HG03108 (cell line): ENCODE measurements around the gene PCMT1.
A peak's percentile ranks its signal among the peaks of the same experiment; 100 is the strongest.
"Not testable (repeated sequence)": the region's sequence is repeated elsewhere in the genome, so short reads cannot be mapped to it uniquely, and the experiment has no call there.

ENCODE experiments used
- ATAC-seq: cut with Tn5 transposase; IDR thresholded peaks from one replicate; pipeline ENCODE4 v1.9.1; 2021; ENCODE audit warnings: moderate library complexity; ENCODE audit not compliant: unreplicated experiment

The PCMT1 gene

DNA sequence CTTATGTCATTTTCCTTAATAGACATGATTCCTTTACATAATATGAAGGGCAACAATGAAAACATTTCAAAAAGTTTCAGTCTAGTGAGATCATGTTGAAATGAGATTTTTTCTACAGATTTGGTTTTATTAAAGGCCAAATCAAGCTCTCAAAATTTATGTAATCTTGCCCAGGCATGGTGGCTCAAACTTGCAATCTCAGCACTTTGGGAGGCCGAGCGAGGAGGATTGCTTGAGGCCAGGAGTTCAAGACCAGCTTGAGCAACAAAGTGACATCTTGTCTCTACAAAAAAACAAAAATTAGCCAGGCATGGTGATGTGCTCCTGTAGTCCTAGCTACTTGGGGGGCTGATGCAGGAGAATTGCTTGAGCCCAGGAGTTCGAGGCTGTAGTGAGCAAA is 63.8 kb downstream of the PCMT1 start:
- ATAC-seq, result no peak

DNA sequence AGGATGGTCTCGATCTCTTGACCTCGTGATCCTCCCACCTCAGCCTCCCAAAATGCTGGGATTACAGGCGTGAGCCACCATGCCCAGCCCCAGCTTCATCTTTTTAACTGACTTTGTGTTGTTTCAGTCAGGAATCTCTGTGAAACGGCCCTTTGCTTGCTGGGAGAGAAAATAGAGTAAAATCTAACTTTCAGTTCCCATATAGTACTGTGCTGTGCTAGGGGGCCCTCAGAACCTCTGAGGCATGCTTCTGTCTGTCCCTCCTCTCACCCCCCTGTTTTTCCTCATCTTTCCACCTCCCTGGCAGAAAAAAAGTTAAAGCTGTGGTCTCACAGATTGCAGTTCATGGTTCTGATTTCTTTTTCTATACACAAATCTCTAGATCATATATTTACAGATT is 66.2 kb downstream of the PCMT1 start:
- ATAC-seq, result no peak

- no peak for ATAC-seq
Observed at GRCh38 chr6:149820506-149820905, 71.0 kb downstream of the PCMT1 start.

- ATAC-seq, result no peak
Observed at GRCh38 chr6:149821492-149821891, 72.0 kb downstream of the PCMT1 start.

- ATAC-seq, result no peak
Observed at GRCh38 chr6:149823013-149823412, 73.5 kb downstream of the PCMT1 start.

GRCh38 chr6:149825292-149825691 is 75.8 kb downstream of the PCMT1 start:
- ATAC-seq, result no peak

DNA sequence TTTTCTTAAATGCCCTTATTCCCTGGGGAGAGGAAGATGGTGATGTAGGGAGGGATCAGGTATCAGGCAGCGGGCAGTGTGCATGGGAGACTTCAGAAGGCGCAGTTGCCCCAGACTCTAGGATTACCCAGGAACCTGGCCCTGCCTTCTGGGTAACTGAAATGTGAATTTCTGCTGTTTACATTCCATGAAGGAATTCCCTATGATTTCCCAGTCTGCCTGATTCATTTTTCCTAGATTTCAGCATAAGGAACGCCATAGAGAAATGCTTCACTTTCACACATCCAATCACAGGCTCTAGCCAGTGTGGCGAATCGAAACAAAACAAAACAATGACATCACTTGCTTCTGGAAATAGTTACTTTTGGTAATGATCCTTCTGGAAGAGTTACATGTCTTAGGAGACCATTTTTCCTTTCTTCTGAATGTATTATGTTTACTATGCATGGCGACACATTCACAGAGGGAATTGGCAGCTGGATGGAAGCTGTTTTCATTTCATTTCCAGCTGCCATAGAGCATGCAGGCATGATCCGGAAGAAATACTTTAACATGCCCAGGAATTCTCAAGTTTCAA is 81.3 kb downstream of the PCMT1 start:
- ATAC-seq, result no peak

DNA sequence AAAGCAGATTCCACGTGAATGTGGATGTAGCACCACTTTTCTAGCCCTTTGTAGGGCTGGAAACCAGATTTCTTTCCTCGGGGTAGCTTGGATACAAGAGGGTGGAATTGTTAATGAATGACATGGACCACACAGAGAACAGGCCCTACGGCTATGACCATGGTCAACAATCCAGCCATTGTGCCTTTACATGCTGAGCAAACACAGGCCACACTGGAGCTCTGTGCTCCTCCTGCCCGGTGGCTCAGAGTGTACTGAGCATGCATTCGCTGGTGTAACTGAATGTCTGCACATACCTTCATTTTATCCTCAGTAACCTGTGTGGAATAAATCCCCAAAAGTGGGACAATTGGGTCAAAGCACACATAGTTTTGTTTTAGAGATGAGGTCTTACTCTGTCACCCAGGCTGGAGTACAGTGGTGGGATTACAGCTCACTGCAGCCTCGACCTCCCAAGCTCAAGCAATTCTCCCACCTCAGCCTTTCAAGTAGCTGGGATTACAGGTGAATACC is 81.8 kb downstream of the PCMT1 start:
- ATAC-seq, result no peak

DNA sequence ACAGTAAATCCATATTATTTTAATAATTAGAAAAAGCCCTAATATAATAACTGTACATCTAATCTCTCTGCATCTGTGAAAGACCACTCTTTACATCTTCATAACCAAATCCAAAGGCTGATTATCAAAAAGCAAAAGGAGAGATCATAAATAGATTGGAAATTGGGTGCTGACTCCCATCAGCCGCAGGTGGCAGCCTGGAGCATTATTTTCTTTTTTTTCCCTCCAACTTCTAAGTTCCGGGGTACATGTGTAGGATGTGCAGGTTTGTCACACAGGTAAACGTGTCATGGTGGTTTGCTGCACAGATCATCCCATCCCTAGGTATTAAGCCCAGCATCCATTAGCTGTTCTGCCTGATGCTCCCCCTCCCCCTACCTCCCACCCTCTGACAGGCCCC is 84.1 kb downstream of the PCMT1 start:
- ATAC-seq, result no peak

DNA sequence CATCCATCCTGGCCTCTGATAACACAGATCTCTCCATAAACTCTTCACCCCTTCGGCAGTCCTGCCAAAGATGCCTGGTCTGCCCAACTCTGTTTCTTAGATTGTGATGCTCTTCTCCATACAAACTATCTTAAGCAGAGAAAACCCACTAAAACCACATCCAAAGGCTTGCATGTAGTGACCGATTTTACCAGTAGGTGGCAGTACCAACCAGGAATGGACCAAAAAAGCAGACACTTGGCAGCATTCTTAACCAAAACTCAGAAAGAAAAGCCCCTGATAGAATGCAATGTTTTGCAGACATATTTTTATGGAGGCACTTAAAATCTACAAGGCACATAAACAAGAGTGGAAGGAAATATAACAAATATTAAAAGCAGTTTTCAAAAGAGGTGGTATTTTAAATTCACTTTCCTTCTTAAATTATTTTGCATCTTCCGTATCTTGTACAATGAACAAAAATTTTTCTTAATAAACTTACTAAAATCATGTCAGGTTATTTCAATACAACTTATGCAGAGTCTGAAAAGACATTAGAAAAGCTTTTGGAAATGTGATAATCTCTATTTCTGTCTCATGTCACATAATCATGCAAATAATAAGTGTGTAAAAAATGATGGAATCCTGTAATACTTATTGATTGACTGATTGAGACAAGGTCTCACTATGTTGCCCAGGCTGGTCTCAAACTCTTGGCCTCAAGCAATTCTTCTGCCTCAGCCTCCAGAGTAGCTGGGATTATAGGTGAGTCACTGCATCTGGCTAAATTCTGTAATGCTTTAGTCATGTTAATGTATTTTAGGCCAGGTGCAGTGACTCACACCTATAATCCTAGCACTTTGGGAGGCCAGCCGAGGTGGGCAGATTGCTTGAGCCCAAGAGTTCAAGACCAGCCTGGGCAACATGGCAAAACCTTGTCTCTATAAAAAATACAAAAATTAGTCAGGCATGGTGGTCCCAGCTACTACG is 85.3 kb downstream of the PCMT1 start:
- ATAC-seq, result no peak

- no peak for ATAC-seq
Observed at GRCh38 chr6:149840345-149841075, 91.0 kb downstream of the PCMT1 start.

GRCh38 chr6:149842331-149842730 is 92.8 kb downstream of the PCMT1 start:
- ATAC-seq, result no peak

- ATAC-seq, result no peak
Observed at GRCh38 chr6:149843051-149843633, 93.6 kb downstream of the PCMT1 start.

DNA sequence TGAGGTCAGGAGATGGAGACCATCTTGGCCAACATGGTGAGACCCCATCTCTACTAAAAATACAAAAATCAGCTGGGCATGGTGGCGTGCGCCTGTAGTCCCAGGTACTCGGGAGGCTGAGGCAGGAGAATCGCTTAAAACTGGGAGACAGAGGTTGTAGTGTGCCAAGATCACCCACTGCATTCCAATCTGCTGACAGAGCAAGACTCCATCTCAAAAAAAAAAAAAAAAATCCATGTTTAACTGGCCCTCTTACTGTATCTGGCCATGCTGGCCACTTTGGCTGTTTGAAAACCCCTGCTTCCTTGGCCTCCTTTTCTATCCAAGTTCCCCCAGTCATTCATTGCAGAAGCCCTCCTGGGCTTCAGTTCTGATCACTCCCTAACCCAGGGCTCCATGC is 94.5 kb downstream of the PCMT1 start:
- not testable (repeated sequence) for ATAC-seq

- no peak for ATAC-seq
Observed at GRCh38 chr6:149844480-149844879, 94.9 kb downstream of the PCMT1 start.

GRCh38 chr6:149845549-149845948 is 96.0 kb downstream of the PCMT1 start:
- no peak for ATAC-seq

DNA sequence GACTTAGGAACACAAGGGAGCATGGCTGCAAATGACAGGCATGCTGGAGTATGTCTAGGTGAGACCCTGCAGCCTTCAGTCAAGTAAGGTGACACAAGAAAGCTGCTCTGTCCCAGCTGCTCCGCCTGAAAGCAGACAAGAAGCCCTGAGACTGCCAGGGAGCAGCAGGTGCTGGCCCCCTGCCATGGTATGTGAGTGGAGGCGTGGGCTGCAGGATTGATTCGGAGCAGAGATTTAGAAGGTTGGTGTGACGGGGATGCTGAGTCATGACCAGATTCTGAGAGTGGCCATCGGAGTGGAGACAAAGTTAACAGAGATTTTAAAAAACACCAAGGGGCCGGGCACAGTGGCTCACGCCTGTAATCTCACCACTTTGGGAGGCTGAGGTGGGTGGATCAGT is 96.8 kb downstream of the PCMT1 start:
- ATAC-seq, result no peak

- ATAC-seq, result no peak
Observed at GRCh38 chr6:149847939-149848267, 98.4 kb downstream of the PCMT1 start.

- not testable (repeated sequence) for ATAC-seq
Observed at GRCh38 chr6:149848343-149848742, 98.8 kb downstream of the PCMT1 start.

GRCh38 chr6:149851461-149852110 is 102.0 kb downstream of the PCMT1 start:
- no peak for ATAC-seq

- ATAC-seq, result peak; percentile 54
Observed at GRCh38 chr6:149852180-149852579, 102.6 kb downstream of the PCMT1 start.
